GM19324 (cell line): ENCODE results near the gene RHEBL1.

Experiments used
- ATAC-seq: cut with Tn5 transposase; IDR thresholded peaks from one replicate; pipeline ENCODE4 v1.9.1; 2021; ENCODE audit warnings: mild to moderate bottlenecking, moderate library complexity; ENCODE audit not compliant: unreplicated experiment, low FRiP score

The RHEBL1 gene

DNA sequence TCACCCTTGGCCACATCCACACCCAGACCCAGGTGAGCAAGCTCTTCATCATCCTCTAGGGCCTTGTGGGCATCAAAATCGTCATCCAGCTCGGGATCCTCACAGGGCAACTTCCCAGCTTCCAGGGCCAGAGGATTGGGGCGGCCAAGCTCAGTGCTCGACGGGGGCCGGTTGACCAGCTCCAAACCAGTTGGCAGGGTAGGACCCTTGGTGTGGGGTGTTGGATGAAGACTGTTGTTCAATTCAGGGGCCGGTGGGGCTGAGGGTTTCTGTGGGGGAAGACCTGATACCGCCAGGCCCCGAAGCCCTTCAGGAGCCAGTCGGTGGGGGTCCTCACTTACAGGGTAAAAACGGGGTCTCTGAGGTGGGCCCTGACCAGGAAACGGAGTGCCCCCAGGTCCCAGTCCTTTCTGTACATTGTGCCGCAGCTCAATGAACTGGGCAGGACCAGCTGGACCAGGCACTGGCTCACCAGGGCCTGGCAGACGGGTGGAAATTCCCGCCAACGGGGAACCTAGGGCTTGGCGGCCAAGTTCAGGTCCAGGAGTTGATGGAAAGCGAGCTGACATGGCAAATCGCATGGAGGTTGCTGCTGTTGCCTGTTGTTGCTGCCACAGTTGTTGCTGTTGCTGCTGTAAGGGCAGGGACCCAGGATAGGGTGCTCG, 31.4 kb downstream of the RHEBL1 start:
- no peak for ATAC-seq

DNA sequence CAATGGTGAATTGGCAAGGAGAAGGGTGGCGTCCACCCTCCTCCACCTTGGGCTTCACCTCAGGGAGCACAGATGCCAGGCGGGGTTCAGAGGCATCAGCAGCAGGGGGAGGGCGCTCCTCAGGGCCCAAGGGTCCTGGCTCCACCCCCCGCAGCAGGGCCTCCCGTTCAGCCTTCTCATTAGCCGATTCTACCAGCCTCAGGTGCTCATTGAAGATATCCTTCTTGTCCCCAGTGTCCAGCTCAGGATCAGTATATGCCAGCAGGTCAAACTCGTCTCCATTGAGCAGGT, 31.9 kb downstream of the RHEBL1 start:
- no peak for ATAC-seq

DNA sequence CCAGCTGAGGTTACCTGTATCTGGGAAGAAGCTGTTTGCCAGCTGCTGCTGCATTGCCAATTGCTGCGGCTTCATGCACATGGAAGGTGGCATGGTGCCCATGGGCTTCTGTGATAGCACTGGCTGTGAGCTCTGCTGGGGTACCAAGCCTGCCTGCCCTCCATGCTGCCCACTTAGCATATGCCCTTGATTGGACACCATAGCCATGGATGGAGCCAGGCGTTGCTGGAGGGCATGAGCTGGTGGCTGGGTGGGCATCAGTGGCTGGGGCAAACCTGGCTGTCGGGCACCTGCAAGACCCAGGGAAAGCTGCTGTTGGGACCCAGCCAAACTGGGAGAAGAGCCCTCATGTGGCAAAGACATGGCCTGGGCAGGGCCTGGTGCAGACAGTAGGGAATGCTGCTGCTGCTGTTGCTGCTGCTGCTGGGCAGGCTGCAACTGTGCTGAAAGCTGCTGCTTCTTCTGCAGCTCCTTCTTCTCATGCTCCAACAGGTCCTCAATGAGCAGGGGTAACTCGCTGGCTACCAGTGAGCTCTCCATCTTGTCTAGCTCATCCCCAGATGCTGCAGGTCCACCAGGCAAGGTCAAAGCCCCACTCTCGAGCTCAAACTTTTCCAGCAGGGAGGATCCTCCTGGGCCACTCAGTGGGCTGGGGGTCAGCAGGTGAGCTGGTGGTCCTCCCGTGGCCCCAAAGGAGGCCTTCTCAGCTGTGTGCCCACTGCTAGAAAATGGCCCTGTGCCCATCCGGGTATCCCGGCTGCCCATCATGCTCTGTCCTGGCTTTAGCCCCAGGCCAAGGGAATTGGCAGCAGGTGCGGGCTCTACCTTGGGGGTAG, 32.5 kb downstream of the RHEBL1 start:
- ATAC-seq: no peak

DNA sequence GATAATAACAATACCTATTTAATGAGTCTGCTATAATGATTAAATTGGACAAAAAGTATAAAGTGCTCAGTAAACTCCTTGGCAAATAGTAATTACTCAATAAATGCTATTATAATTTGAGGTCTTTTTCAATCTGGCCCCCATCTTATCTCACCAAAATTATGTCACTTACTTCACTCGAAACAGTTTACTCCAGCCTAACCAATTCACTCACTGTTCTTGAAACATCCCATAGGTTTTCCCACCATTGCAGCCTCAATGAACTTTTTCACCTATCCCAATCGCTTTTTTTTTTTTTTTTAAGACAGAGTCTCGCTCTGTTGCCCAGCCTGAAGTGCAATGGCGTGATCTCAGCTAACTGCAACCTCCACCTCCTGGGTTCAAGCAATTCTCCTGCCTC, 33.8 kb downstream of the RHEBL1 start:
- no peak for ATAC-seq

DNA sequence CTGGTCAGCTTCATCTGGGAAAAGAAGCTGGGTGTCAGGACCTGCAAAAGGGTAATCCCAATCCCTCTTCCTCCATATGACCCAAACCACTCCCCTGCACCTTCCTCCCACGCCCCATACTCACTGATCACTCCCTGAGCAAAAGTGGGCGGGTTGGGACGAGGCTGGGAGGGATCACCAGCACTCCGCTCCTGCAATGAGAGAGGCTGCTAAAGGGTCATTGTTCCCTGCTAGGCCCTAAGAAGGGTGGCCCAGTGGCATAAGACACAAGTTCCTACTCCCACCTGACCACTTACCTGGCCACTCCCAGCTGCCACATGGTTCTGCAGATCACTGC, 35.5 kb downstream of the RHEBL1 start:
- ATAC-seq: no peak

DNA sequence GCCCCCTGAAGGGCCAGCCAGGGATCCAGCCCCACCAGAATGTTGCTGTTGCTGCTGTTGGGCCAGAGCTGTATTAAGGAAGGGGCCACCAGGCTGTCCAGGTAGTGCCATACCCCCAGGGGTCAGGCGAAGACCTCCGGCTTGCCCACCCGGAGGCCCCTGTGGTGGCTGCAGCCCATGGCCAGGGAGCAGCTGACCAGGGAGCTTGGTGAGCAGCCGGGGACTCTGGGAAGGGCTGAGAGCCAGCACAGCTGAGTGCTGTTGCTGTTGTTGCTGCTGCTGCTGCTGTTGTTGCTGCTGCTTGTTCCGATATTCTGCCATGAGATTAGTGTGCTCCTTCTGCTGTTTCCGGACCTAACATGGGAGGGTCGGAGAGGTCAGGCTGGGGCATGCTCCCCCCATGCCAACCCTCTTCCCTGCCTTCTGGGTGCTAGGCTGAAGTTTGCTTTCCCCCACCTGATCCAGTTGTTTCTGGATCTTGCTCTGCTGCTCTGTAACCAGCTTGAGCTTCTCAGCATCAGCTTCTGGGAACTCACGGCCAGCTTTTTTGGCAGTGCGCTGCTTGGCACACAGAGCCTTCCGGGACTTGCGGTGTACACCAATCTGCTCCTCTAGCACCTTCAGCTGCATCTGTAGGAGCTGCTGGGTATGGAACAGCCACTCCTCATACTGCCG, 36.0 kb downstream of the RHEBL1 start:
- ATAC-seq: no peak

DNA sequence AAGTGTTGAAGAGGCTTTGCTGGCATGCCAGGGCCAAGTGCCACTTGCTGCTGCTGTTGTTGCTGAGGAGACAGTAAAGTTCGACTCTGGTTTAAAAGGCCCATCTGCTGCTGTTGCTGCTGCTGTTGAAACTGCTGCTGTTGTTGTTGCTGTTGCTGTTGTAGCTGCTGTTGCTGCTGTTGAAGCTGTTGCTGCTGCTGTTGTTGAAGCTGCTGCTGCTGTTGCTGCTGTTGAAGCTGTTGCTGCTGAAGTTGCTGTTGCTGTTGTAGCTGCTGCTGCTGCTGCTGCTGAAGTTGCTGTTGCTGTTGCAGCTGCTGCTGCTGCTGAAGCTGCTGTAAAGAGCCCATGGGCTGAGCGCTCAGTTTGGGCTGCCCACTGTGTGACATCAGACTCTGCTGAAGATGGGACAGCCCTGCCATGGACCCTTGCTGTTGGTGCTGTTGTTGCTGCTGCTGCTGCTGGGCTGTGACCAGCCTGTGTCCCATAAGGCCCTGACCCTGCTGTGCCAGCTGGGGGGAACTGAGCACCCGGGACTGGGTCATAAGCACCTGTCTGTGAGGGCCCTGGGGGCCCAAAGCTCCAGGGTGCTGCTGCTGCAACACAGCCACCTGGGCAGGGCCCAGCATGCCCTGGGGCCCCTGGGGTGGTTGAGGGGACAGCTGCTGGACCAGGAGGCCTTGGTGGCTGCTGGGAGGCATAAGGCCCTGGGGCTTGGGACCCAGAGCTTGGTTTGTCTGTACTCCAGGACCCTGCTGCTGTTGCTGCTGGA, 36.9 kb downstream of the RHEBL1 start:
- no peak for ATAC-seq

DNA sequence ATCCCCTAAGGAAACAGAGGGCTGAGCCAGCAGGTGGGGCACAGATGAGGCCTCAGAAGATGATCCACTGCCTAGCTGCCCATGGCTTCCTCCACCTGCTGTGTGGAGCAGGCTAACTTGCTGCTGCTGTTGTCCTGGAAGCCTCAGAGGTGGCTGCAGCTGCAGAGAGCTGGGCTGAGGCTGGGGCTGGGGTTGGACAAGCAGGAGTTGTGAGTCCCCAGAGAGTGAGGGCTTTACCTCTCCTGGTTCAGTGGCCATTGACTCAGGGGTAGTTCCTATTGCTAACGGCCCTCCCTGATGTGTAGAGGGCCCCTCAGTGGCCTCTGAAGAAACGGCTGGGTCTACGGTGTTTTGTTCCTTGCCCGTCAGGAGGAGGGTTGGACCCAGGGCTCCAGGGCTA, 37.5 kb downstream of the RHEBL1 start:
- ATAC-seq: no peak

DNA sequence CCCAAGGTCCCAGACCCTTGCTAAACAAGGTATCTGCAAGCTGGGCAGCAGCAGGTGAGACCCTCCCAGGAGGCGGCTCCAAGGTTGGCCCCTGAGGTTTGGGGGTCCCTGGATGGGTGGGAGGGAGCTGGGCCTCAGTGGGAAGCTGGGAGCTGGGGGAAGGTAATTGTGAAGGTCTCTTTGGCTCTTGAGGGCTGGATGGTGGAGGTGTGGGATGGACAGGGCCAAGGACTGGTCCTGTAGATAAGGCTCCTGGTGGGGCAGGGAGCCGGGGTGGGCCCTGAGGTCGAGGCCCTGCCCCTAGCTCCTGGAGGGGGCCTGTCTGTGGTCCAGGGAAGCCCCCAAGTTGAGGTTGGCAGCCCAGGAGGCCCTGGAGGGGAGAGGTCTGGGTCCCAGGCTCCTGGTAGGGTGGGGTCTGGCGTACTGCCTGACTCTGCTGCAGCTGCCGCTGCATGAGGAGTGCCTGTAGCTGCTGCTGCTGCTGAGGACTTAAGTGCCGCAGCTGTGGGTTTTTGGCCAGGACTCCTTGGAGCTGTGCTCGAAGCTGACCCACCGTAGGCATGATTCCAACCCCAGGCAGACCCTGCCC, 38.1 kb downstream of the RHEBL1 start:
- no peak for ATAC-seq

DNA sequence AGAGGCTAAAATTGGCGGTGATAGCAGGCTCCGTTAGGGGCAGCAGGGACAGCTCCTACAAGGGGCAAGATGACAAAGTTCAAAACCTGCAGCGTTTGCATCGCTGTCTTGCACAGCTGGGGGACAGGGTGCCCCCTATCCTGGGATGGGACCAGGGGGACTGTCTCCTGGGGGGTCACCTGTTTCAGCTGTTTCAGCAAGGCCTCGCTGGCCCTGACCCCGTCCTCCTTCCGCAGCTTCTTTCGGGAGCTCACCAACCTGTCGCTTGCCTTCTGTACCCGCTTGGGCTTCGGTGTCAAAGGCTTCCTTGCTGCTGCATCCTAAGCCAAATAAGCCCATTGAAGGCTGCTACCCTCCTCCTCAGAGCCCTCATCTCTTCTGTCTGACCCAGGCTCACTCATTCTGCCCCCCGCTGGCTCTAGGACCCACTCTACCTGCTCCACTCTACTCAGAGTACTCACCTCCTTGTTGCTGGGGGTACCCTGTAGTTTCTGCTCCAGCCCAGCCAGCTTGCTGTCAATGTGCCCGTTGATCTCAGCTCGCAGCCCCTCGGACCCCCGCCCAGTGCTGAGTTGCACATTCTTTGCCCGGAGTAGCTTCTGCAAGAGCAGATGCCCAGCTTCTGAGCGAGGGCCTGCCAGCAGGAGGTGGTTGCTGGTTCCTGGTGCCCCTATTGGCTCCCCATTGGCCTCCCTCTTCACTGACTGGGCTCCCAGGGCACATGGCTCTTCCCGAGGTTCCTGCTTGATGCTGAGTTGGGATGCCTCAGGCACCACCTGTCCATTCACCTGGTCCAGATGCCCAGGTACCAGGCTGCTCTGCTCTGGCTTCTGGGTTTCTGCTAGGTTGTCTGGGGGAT, 38.8 kb downstream of the RHEBL1 start:
- no peak for ATAC-seq

DNA sequence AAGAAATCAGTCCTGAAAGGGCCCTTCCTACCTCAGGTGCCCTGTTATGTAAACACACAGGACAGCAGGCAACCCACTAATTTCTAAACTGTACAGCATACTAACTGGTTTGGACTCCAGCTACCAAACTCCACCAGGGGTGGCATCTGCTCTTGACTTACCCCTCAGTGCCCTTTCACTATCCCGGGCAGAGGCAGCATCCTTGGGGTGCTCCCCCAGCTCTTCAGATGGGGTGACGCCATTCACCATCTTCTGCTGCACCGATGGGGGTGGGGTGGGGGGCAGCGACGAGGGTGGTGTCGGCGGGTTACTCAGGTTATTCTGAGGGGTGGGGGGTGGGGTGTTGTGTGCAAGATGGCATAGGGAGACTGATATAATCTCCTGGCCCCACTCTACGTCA, 39.7 kb downstream of the RHEBL1 start:
- no peak for ATAC-seq

DNA sequence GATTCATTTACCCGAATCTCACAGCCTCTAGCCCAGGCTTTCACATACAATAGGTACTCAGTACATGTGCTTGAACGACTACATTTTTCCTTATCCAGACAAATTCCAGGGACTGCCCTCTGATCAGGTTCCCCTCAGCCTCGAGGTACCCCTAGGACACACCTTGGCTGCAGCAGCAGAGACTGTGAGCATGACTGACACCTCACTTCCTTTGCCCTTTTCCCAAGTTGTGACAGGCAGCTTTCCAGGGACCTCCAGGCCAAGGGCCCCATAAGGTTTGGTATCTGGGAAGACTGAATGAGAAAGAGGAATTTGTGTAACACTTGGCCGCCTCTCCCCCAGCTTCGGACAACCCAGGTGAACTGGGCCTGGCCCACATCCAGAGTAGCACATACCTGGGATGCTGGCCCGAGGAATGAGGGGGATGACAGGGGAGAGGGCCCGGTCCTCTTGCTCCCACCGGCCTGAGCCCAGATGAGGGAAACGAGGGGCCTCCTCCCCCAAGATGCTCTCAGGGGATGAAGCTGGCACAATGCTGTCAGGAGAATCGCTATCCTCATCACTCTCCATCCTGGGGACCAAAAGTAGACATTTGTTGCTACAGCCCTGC, 41.0 kb downstream of the RHEBL1 start:
- ATAC-seq: no peak

DNA sequence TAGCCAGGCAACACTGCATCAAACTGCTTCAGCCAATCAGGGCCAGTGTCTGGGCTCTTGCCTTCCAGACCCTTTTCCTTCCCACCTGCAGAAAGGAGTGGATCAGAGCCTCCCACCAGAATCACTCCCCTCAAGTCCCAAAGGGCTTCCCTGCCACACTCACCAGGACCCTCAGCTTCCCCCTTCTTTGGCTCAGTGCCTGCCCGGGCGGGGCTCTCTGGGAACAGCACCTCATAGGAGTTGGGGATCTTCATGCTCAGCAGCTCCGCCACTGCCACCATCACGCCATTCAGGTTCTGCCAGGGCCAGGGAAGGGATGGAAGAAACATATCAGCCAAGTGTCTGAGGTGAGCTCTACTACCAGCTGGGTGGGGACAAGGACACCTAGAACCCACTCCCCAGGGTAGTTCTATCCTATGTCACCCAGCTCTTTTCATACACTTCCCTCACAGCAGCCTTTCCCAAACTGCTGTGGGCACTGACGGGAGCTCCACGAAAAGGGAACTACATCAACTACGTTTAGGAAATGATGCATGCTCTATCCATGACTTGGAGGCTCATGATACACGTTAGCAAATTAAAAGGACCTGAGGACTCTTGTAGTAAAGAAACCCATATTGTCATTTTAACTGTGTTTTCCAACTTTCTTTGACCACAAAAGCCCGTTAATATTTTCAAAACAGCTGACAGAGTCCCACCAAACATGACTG, 41.8 kb downstream of the RHEBL1 start:
- ATAC-seq: no peak

DNA sequence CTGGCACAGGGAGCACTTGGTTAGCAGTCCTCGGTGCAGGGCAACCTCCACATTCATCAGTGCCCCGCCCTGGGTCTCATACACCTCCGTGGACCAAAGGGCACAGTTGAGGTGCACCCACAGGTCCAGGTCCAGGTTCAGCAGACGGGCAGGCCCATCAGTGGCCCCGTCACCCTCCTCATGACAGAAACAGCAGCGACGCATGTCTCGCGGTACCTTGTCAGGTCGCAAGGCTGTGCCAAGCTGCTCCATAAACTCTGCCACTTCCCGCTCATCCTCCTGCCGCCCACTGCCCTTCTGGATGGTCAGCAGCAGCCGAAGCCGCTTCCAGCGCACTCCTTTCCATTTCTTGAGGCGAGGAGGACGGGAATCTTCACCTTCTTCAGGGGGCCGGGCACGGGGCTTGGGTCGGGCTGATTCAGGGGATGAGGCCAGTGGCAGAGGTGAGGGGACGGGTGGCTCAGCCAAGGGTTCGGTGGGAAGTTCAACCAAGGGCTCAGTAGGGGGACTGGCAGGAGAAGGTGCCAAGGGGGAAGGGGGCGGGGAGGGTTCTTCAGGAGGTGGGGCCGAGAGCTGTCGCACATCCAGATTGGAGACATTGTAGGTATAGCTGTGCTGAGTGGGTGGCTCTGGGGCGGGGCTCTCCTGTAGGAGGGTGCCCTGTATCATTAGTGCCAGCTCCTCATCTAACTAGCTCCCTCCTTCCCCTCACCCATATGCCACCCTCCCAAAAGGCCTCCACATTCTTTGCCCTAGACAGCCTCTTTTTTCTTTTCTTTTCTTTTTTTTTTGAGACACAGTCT, 42.9 kb downstream of the RHEBL1 start:
- ATAC-seq: no peak

DNA sequence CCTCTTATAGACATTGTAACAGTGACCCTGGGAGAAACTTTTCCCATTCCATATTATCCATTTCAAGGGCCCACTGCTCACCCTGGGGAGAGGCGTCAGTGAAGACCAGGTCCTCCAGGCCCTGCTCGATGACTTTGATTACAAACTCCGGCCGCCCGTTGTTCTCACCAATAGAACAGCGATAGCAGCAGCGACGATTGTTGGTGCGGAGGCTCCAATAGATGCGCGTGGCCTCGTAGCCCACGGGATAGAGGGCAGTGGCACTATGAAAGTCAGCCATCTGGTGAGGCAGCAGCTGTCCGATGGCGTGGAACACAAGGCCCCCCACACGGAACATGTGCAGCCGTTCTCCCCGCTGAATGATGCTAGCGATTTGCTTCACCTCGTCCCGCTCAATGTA, 43.7 kb downstream of the RHEBL1 start:
- no peak for ATAC-seq

DNA sequence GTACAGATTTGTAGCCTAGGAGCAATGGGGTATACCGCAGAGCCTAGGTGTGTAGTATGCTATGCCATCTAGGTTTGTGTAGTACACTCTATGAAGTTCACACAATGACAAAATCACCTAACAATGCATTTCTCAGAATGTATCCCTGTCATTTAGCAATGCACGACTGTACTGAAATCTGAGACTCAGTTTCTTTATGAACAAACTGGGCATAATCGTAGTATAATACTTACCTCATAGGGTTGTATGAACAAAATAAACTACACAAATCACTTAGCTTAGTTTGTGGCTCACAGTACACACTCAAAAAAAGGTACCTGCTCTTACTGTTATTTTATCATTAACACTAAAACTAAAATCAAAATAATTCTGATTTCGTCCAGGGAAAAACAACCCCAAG, 44.3 kb downstream of the RHEBL1 start:
- ATAC-seq: no peak

DNA sequence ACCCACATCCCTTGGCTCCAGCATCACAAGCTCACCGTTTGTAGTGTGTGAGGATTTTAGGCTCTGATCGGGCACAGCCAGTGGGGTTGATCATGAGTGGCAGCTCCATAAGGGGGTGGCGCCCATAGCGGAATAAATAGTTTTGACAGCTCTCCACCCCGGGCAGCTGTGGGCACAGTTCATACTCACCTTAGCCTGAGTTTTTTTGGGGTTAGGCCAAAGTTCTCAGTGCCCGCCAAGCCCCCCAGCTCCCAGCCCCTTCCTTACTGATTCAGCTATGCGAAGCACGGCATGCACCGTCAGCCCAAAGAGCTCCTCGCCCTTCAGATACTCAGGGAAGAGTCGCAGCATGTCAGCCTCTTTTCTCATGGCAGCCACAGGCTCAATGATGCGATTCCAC, 45.2 kb downstream of the RHEBL1 start:
- ATAC-seq: no peak

DNA sequence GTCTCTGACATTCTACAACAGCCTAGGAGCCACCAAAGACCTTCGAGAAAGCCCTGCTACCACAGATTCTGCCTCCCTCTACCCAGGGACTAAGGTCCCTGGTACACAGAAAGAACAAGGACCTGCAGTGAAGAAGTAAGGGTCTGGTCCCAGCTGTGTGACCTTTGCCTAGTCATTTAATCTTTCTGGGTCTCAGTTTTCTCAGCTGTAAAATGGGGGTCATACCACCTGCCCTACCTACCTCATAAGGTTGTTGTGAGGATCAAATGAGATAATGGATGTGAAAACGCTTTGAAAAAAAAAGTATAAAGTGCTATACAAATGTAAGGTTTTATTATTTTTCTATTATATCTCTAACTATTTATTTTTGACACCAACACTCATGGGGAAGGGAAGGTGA, 46.0 kb downstream of the RHEBL1 start:
- no peak for ATAC-seq
